KOPT-K1 (cell line): ENCODE results near the gene GRXCR2.

ENCODE experiments used
- H3K27ac ChIP-seq: fragments of 200-600 bp; sonication (generic); 2 replicates; pipeline ENCODE4 v1.5.1; 2016; ENCODE audit warnings: antibody characterized with exemption, mild to moderate bottlenecking, low read depth, low read length; ENCODE audit not compliant: poor library complexity, severe bottlenecking
- H3K36me3 ChIP-seq: fragments of 200-600 bp; sonication (generic); 2 replicates; pipeline ENCODE4 v1.5.1; 2017; ENCODE audit warnings: antibody characterized with exemption, mild to moderate bottlenecking, low read length, moderate library complexity; ENCODE audit not compliant: insufficient read depth
- H3K9me3 ChIP-seq: fragments of 200-600 bp; sonication (generic); 2 replicates; pipeline ENCODE4 v1.5.1; 2017; ENCODE audit warnings: antibody characterized with exemption, low read length, mild to moderate bottlenecking; ENCODE audit not compliant: insufficient read depth, poor library complexity, severe bottlenecking

The GRXCR2 gene, protein sequence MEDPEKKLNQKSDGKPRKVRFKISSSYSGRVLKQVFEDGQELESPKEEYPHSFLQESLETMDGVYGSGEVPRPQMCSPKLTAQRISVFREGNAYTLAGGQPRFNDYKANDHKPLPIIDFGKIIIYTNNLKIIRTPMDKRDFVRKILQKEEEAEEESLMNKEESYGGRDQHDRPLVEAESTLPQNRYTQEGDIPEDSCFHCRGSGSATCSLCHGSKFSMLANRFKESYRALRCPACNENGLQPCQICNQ

DNA sequence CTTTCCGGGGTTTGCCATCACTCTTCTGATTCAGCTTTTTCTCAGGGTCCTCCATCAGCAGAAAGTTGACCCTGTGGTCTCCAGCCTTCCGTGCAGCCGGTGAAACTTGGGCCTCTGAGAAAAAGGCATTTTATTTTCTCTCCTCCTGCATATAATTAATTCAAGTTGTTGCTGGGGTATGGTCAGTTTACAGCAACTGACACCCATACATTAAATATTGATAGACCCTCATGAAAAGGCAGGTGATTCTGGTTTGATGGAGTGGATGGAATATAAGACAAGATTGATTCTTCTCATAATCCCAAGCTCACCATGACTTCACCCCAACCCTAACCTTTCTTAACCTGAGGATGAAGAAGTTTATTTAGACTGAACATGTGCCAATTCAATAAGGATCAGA, at the start of gene GRXCR2:
Gene GRXCR2, minus strand, starts transcription at position 101 of the 400 bp plus-strand sequence. Its CDS starts 46 bp downstream, at position 55.
- H3K27ac ChIP-seq = no peak within 1 kb of the TSS

DNA sequence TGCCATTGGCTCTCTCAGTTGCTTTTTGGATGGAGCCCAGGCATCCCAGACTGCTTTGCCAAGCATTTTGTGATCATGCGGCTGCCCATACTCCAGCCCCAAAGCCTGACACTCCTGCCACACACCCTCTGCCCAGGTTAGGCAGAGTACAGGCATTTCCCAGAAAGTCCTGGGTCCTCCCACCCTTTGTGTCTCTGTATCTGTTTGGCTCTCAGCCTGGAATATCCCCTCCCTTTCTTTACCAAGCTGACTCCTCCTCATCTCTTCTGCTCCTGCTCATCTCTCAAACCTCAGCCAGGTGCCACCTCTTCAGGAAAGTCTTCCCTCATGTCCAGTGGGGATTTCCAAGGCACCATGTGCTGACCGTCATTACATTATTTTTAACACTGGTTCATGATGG, 49.2 kb upstream of the GRXCR2 start:
- Histone ChIP-seq H3K27ac (no peak overlapping the region), H3K36me3 (no peaks in the 10 kb centered on the region)

More for the DNA sequence above, at the start of gene GRXCR2:
- Histone ChIP-seq H3K9me3 (no peaks in the 10 kb centered on the region), H3K36me3 (no peaks in the 10 kb centered on the region)

DNA sequence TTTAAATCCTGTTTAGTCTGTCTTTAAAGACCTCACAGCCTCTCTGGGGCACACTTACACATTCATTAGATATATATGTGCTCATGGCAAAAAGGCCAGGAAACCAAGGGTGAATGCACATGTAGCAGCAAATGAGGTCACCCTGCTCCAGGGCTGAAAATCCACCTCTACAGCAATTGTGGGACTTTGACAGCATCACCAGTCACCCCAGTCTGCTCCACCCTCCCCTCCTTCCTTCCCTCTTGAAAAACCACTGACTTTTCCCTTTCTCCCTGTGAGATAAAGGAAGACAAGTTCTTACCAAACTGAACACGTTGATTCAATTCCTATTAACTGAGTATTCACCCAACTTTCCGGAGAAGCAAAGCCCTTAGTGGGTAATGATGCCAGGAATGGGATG, 48.4 kb upstream of the GRXCR2 start:
- Histone ChIP-seq H3K36me3 (no peaks in the 10 kb centered on the region), H3K9me3 (no peaks in the 10 kb centered on the region), H3K27ac (no peak overlapping the region)

More for the DNA sequence above, 49.2 kb upstream of the GRXCR2 start:
- no peaks in the 10 kb centered on the region for H3K9me3 ChIP-seq

DNA sequence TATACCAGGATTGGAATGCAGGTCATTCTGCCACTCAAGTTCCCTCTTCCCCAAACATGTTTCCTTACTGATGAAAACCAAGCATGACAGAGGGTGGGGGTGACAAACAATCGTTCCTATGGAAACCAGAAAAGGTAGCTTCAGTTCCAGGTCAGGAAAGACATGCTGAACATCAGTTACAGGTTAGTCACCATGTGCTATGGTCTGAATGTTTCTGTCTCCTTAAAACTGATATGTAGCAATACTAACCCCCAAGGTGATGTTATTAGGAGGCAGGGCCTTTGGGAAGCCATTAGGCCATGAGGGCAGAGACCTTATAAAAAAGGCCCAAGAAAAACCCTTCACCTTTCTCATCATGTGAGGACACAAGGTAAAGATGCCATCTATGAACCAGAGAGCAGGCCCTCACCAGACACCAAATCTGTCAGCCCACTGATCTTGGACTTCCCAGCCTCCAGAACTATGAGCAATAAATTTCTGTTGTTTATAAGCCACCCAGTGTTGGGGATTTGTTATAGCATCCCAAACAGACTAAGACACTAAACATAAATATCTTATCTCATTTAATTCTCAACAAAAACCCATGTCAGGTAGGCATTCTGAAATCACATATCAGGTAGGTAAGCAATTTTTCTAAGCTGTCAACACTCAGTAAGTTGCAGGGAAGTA, 47.9 kb upstream of the GRXCR2 start:
- Histone ChIP-seq H3K27ac (no peak overlapping the region), H3K36me3 (no peaks in the 10 kb centered on the region), H3K9me3 (no peaks in the 10 kb centered on the region)

DNA sequence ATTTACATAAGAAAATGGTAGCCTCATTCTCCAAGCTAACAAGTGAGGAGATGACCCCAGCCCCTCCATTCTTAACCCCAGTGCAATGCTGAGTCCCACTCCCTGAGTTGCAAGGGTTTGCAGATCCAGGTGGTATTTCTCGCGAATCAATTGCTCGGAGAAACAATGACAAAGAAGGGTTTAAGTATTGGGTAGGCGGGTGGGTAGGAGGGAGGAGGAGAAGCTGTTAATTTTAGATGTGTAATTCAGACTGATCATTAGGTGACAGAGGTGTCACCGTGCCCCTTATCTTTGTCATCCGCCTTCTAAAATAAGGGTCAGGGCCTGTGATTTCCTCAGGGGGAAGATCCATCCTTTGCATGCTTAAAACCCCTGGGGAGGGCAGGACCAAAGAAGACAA, 46.6 kb upstream of the GRXCR2 start:
- no peaks in the 10 kb centered on the region for H3K36me3 ChIP-seq
- no peaks in the 10 kb centered on the region for H3K9me3 ChIP-seq
- no peak overlapping the region for H3K27ac ChIP-seq

DNA sequence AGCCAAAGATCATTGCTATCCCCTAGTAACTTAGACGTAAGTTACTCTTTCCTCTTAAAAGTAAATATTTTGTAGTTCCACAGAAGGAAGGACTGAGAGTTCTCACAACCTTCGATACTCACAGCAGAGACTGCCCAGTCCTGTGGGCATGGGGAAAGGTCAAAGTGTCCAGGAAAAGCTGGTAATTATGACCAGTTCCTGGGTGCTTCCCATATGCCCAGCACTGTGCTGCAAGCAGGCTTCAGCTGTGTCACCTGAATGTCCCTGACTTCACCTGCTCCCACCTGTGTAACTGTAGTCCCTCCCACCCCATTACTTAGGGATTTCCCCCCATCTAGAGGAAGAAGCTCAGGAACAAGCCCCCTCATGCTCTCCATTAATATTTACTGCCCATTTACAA, 45.6 kb upstream of the GRXCR2 start:
- no peaks in the 10 kb centered on the region for H3K36me3 ChIP-seq
- H3K27ac ChIP-seq = no peak overlapping the region
- no peaks in the 10 kb centered on the region for H3K9me3 ChIP-seq

DNA sequence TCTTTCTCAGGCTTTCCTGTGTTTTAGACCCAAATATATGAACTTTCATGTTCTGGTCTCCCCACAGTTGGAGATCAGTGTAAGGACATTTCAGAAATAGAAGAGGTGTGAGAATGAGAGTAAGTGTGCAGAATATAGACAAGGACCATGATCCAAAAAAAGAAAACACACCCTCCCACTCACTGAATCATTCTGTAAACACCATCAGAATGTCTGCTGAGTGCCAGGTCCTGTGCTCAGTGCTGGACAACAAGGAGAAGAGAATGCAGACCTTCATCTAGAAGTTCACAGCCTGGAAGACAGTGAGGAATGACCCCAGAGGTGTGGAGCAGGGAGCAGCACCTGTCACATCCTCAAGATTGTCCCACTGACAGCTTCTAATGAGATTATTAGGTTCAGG, 44.5 kb upstream of the GRXCR2 start:
- Histone ChIP-seq H3K36me3 (no peaks in the 10 kb centered on the region), H3K27ac (no peak overlapping the region), H3K9me3 (no peaks in the 10 kb centered on the region)

DNA sequence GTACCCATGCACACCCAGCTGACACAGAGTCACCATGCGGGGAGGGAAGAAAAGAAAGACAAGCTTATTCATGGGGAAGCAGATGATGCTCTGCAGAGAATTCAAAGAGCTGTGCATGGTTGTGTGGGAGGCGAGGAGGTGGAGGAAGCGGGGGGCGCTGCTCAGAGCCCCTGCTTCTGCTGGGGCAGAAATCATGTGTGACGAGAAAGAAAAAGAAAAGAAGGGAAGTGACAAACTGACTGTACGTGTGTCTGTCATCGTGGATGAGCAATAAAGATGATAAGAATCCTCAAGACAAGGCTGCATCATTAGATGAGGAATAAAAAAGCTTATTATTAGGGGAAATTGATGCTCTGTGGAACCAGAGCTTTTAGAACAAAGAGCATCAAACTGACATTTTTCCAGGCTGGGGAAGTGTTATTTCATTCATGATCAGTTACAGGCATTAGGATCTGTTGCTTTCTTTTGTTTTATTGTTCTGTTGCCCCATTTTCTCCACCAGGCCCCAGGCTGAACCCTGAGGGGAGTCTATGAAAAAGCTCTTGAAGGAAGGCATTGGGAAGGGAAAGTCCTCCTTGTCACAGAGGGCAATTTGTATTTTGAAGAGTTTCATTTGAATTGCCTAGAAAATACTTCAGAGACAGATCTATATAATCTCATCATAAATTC, 43.3 kb upstream of the GRXCR2 start:
- Histone ChIP-seq H3K36me3 (no peaks in the 10 kb centered on the region), H3K9me3 (no peaks in the 10 kb centered on the region), H3K27ac (no peak overlapping the region)

DNA sequence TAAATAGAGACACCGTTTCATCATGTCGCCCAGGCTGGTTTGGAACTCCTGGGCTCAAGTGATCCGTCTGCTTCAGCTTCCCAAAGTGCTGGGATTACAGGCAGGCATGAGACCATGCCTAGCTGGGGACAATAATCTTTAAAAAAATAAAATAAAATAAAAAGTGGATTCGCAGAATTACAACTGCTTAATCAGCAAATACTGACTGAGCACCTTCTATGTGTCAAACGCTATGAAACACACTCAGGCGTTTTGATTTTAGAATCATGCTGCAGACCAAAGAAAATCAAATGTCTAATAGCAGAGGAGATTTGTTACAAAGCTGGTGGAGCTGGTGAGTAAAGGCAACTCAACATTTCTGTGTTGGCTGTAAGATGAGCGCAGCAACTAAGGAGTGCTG, 40.9 kb upstream of the GRXCR2 start:
- no peaks in the 10 kb centered on the region for H3K9me3 ChIP-seq
- H3K36me3 ChIP-seq = no peaks in the 10 kb centered on the region
- H3K27ac ChIP-seq = no peak overlapping the region

DNA sequence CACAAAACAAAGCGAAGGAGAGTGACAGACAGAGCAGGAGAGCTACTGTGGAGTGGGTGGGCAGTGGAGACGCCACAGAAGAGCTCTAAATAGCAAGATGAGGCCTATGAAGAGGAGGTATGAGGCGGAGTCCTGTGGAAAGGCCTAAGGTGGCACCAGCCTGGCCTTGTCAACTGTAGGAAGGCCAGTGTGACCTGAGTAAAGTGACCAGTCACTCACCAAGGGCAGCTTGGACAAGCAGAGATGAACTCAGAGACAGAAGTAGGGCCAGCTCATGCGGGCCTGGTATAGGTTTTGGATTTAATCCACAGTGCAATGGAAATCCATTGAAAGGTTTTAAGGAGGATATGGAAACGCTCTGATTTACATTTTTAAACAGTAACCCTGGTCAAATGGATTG, 39.8 kb upstream of the GRXCR2 start:
- H3K36me3 ChIP-seq = no peaks in the 10 kb centered on the region
- H3K27ac ChIP-seq = no peak overlapping the region
- no peaks in the 10 kb centered on the region for H3K9me3 ChIP-seq

DNA sequence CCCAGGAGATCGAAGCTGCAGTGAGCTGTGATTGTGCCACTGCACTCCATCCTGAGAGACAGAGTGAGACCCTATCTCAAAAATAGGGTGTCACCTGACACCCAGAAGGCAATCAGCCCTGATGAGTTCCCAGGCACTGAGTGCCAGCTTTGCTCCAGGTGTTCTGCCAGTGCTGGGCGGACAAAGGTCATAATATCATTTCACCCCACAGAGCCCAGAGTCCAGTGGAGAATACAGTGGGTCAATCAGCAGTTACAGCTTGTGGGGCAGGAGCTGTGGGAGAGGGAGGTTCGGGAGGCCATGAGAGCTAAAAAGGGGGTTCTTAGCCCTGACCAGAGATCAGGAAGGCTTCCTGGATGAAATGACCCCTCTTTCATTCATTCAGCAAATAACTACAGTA, 39.2 kb upstream of the GRXCR2 start:
- Histone ChIP-seq H3K36me3 (no peaks in the 10 kb centered on the region), H3K9me3 (no peaks in the 10 kb centered on the region), H3K27ac (no peak overlapping the region)

DNA sequence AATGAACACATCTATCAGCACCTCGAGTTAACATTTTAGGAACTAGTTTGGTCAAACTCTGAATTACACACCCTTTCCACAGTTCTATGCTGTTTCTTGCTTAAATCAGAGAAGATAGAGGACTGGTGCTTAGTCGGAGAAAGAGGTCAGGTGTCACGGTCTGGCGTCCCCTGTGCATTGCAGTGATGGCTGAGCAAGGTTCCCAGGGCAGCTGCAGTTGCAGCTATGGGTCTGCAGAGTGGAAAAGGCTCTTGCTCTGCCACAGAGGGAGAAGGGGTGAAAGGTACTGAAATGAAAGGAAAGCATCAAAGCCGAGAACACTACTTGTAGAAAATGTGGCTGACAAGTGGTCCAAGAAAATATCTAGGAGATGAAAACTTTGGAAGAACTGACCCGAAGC, 38.4 kb upstream of the GRXCR2 start:
- H3K9me3 ChIP-seq = no peaks in the 10 kb centered on the region
- no peak overlapping the region for H3K27ac ChIP-seq
- no peaks in the 10 kb centered on the region for H3K36me3 ChIP-seq

DNA sequence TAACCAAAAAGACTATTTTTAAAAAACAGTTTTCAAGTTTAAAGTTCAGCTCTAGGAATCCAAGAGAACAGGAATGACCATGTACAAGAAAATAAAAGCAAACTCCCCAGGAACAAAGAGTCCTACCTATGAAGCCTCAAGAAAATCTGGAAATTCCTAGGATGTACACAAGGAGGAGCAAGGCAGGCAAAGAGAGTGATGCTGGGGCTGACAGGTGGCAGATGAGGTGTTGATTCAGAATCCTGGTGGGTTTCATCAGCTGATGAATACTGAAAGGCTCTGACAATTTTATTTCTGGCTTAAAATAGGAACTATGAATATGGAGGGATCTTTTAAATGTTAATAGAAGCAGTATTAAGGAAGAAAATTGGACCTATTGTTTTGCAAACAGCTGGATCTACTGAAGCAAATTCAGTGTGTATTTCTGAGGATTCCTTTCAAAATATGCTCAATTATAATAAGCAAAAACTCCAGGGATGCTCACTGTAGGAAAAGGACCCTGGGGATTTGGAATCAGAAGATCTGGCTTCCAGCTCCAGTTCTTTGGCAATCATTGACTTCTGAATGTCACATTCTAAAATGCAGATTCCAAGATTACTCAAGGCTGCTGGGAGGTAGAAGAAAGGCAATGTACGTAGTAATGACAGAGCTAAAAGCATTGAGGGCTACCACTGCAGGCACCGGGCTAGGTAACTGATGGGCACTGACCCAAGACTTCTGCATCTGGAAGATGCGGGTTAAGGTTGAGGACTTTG, 35.6 kb upstream of the GRXCR2 start:
- no peaks in the 10 kb centered on the region for H3K9me3 ChIP-seq
- no peaks in the 10 kb centered on the region for H3K36me3 ChIP-seq
- no peak overlapping the region for H3K27ac ChIP-seq

DNA sequence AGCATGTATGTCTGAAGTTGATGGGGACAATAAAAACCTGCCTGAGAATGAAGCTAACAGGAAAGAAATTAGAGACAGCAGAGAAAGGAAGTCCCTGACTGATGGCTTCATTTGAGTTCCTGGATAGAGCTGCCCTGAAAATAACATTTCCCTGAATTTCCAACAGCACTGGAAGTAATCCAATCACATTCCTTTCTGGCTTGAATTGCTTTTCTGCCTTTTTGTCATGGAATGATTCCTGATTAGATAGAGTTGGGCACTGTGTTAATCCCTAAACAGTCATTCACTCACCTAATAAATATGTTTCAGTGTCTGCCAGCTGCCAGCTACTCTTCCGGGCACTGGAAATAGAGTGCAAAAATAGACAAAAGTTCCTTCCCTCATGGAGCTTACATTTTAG, 33.6 kb upstream of the GRXCR2 start:
- no peak overlapping the region for H3K27ac ChIP-seq
- no peaks in the 10 kb centered on the region for H3K36me3 ChIP-seq
- H3K9me3 ChIP-seq = no peaks in the 10 kb centered on the region

DNA sequence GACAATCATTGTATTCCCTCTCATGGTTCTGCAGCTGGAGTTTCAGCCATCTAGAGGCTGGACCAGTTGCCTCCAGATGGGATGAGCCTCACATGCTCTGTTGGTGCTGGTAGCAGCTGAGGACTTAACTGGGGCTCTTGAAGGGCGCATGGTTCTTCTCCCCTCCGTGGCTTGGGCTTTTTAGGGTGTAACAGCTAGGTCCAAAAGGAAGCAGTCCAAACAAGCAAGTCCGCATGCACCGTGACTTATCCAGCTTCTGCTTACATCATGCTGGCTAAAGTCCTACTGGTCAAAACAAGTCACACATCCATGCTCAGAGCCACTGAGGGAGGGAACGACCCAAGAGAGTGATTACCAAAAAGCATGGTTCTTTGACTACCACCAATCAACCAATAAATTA, 31.9 kb upstream of the GRXCR2 start:
- Histone ChIP-seq H3K9me3 (no peaks in the 10 kb centered on the region), H3K36me3 (no peaks in the 10 kb centered on the region), H3K27ac (no peak overlapping the region)
